ENCODE data around the gene STX16. TPM values are rescaled to one million over a fixed set of nuclear protein-coding genes. Genes with fewer than 3 reads are reported as not detected.

The STX16 gene
- total RNA-seq, 1 donor from 2014 or later = 67.8 TPM

GRCh38 chr20:58667975-58668374, 16.9 kb downstream of the STX16 start:
- ATAC-seq (peak; percentile 54 to 68), DNase-seq (no peak)
- peaks cover 67% of the 10 kb centered on the region for H3K36me3 ChIP-seq
- no peak for TF ChIP-seq CTCF (IDR thresholded peaks at IDR 0.05)
- H3K27ac ChIP-seq = peak overlapping the region; percentile 0
- no peaks in the 10 kb centered on the region for H3K9me3 ChIP-seq
- no peaks in the 10 kb centered on the region for H3K27me3 ChIP-seq (ENCODE audit: low read depth)
- intact Hi-C loops (cut with DNase I) = no loop called here
- H3K4me1 ChIP-seq = peaks cover 12% of the 10 kb centered on the region
- no peak overlapping the region for H3K4me3 ChIP-seq

GRCh38 chr20:58668901-58669286, 17.8 kb downstream of the STX16 start:
- no peak overlapping the region for H3K4me3 ChIP-seq
- no peak for TF ChIP-seq CTCF (IDR thresholded peaks at IDR 0.05)
- DNase-seq (no peak), ATAC-seq (peak in 1 of 2 donors; percentile 18)
- H3K36me3 ChIP-seq = peaks cover 71% of the 10 kb centered on the region
- intact Hi-C loops (cut with DNase I) = no loop called here
- no peaks in the 10 kb centered on the region for H3K27me3 ChIP-seq (ENCODE audit: low read depth)
- peaks cover 12% of the 10 kb centered on the region for H3K4me1 ChIP-seq
- H3K27ac ChIP-seq = peak overlapping the region; percentile 47
- no peaks in the 10 kb centered on the region for H3K9me3 ChIP-seq

GRCh38 chr20:58669287-58670006, 18.4 kb downstream of the STX16 start:
- H3K9me3 ChIP-seq = no peaks in the 10 kb centered on the region
- intact Hi-C loops (cut with DNase I) = no loop called here
- peak overlapping the region; percentile 47 for H3K27ac ChIP-seq
- H3K4me3 ChIP-seq = no peak overlapping the region
- no peaks in the 10 kb centered on the region for H3K27me3 ChIP-seq (ENCODE audit: low read depth)
- peaks cover 73% of the 10 kb centered on the region for H3K36me3 ChIP-seq
- ATAC-seq = peak; percentile 60 to 75
- peaks cover 12% of the 10 kb centered on the region for H3K4me1 ChIP-seq
- no peak for DNase-seq
- TF ChIP-seq CTCF (IDR thresholded peaks at IDR 0.05) = no peak

GRCh38 chr20:58670102-58670501, 19.0 kb downstream of the STX16 start:
- intact Hi-C loops (cut with DNase I) = no loop called here
- Histone ChIP-seq H3K4me3 (no peak overlapping the region), H3K4me1 (peaks cover 12% of the 10 kb centered on the region), H3K9me3 (no peaks in the 10 kb centered on the region), H3K27me3 (ENCODE audit: low read depth) (no peaks in the 10 kb centered on the region), H3K36me3 (peaks cover 80% of the 10 kb centered on the region), H3K27ac (no peak overlapping the region)
- DNase-seq = no peak
- no peak for ATAC-seq
- TF ChIP-seq CTCF (IDR thresholded peaks at IDR 0.05) = no peak

GRCh38 chr20:58670659-58671058, 19.6 kb downstream of the STX16 start:
- ATAC-seq (no peak), DNase-seq (no peak)
- intact Hi-C loops (cut with DNase I) = no loop called here
- Histone ChIP-seq H3K36me3 (peaks cover 81% of the 10 kb centered on the region), H3K4me3 (no peak overlapping the region), H3K27me3 (ENCODE audit: low read depth) (no peaks in the 10 kb centered on the region), H3K9me3 (no peaks in the 10 kb centered on the region), H3K27ac (no peak overlapping the region), H3K4me1 (peaks cover 12% of the 10 kb centered on the region)
- TF ChIP-seq CTCF (IDR thresholded peaks at IDR 0.05) = no peak

Data from lower lobe of right lung (tissue), 2 donors.